SK-N-SH treated with all-trans-retinoic acid at 6 μM for 48 hours (cell line): ENCODE measurements around the gene SMC1B.

Experiments
- ATAC-seq: fragments of 200-7000 bp; cut with Tn5 transposase; 3 replicates; pipeline ENCODE4 v1.9.1; 2020; ENCODE audit warnings: mild to moderate bottlenecking, moderate library complexity
- ARNTL ChIP-seq: fragments of 450-650 bp; formaldehyde crosslinking; IDR thresholded peaks from 2 replicates; pipeline ENCODE4 v1.5.0; 2020; ENCODE audit warnings: low read depth, mild to moderate bottlenecking, moderate library complexity, borderline replicate concordance
- BACH2 ChIP-seq: fragments of 250-450 bp; sonication (Bioruptor Pico); IDR thresholded peaks from 2 replicates; pipeline ENCODE4 v1.9.0; 2021; ENCODE audit warnings: mild to moderate bottlenecking, borderline replicate concordance
- CSDC2 ChIP-seq: fragments of 250-450 bp; sonication (Bioruptor Pico); IDR thresholded peaks from 2 replicates; pipeline ENCODE4 v1.5.0; 2020; ENCODE audit warnings: mild to moderate bottlenecking, moderate library complexity
- ESRRG ChIP-seq: fragments of 250-450 bp; sonication (Bioruptor Pico); IDR thresholded peaks from 2 replicates; pipeline ENCODE4 v1.6.1; 2021; ENCODE audit warnings: mild to moderate bottlenecking
- GLIS3 ChIP-seq: fragments of 250-450 bp; sonication (Bioruptor Pico); IDR thresholded peaks from 2 replicates; pipeline ENCODE4 v1.5.0; 2020; ENCODE audit warnings: mild to moderate bottlenecking, moderate library complexity
- ISL1 ChIP-seq: fragments of 250-450 bp; sonication (Bioruptor Pico); IDR thresholded peaks from 2 replicates; pipeline ENCODE4 v2.1.2; 2022; ENCODE audit warnings: mild to moderate bottlenecking, moderate library complexity
- OSR1 ChIP-seq: fragments of 250-450 bp; sonication (Bioruptor Pico); IDR thresholded peaks from 2 replicates; pipeline ENCODE4 v1.8.0; 2022; ENCODE audit warnings: moderate library complexity, mild to moderate bottlenecking, inconsistent platforms
- PPARA ChIP-seq: fragments of 250-450 bp; sonication (Bioruptor Pico); IDR thresholded peaks from 2 replicates; pipeline ENCODE4 v1.5.0; 2020; ENCODE audit warnings: mild to moderate bottlenecking, borderline replicate concordance
- RARB ChIP-seq: fragments of 250-450 bp; sonication (Bioruptor Pico); IDR thresholded peaks from 2 replicates; pipeline ENCODE4 v1.8.0; 2021; ENCODE audit warnings: mild to moderate bottlenecking, moderate library complexity
- TCF4 ChIP-seq: fragments of 250-450 bp; sonication (Bioruptor Pico); IDR thresholded peaks from 2 replicates; pipeline ENCODE4 v1.8.0; 2021; ENCODE audit warnings: mild to moderate bottlenecking, moderate library complexity, borderline replicate concordance
- TOX ChIP-seq: fragments of 250-450 bp; sonication (Bioruptor Pico); IDR thresholded peaks from 2 replicates; pipeline ENCODE4 v1.8.0; 2021; ENCODE audit warnings: mild to moderate bottlenecking, moderate library complexity, borderline replicate concordance
- ZC3H10 ChIP-seq: fragments of 250-450 bp; sonication (Bioruptor Pico); IDR thresholded peaks from 2 replicates; pipeline ENCODE4 v1.5.1; 2021; ENCODE audit warnings: mild to moderate bottlenecking, moderate library complexity
- ZFP3 ChIP-seq: fragments of 250-450 bp; sonication (Bioruptor Pico); IDR thresholded peaks from 2 replicates; pipeline ENCODE4 v1.5.0; 2020; ENCODE audit warnings: mild to moderate bottlenecking, moderate library complexity
- ZNF565 ChIP-seq: fragments of 450-650 bp; formaldehyde crosslinking; conservative IDR thresholded peaks from 2 replicates; pipeline ENCODE4 v1.5.0; 2020; ENCODE audit warnings: low read depth, mild to moderate bottlenecking, moderate library complexity
- ZNF70 ChIP-seq: fragments of 450-650 bp; formaldehyde crosslinking; IDR thresholded peaks from 2 replicates; pipeline ENCODE4 v1.5.0; 2020; ENCODE audit warnings: mild to moderate bottlenecking, moderate library complexity
- ZNF8 ChIP-seq: fragments of 450-650 bp; formaldehyde crosslinking; IDR thresholded peaks from 2 replicates; pipeline ENCODE4 v1.5.0; 2020; ENCODE audit warnings: mild to moderate bottlenecking, moderate library complexity
- TF ChIP-seq, protein P1 (sequence below): fragments of 250-450 bp; sonication (Bioruptor Pico); IDR thresholded peaks from 2 replicates; pipeline ENCODE4 v1.5.1; 2020; ENCODE audit warnings: low read depth, mild to moderate bottlenecking, moderate library complexity
- TF ChIP-seq, protein P2 (sequence below): fragments of 250-450 bp; sonication (Bioruptor Pico); IDR thresholded peaks from 2 replicates; pipeline ENCODE4 v1.8.0; 2020; ENCODE audit warnings: mild to moderate bottlenecking, moderate library complexity, borderline replicate concordance
- TF ChIP-seq, protein P3 (sequence below): fragments of 250-450 bp; sonication (Bioruptor Pico); IDR thresholded peaks from 2 replicates; pipeline ENCODE4 v1.5.1; 2021; ENCODE audit warnings: mild to moderate bottlenecking, moderate library complexity
- TF ChIP-seq, protein P4 (sequence below): fragments of 250-450 bp; sonication (Bioruptor Pico); IDR thresholded peaks from 2 replicates; pipeline ENCODE4 v1.5.0; 2020; ENCODE audit warnings: mild to moderate bottlenecking, moderate library complexity

The SMC1B gene

DNA sequence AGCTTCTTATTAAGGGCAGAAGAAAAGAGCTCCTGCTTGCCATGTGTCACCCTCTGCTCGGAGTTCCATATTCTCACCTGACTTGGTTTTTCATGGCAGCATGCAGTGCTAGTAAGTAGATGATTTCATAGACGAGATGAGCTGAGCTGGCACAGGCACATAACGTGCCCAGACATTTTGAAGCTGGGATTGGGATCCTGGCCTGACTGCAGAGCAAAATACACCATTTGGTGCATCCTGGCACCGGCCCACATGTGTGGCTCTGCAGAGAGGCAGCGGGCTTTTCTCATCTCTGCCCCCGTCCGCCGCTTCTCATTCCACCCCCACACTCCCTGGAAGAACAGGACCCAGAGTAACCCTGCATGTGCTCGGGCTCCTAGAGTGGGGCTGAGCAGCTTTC, 78.9 kb downstream of the SMC1B start (continued):
- TF ChIP-seq ZC3H10 (CRISPR knock-in tag) (no peak), TCF4 (CRISPR knock-in tag) (no peak), BACH2 (CRISPR knock-in tag) (no peak), CSDC2 (CRISPR knock-in tag) (no peak)
- TF ChIP-seq, protein P1, sequence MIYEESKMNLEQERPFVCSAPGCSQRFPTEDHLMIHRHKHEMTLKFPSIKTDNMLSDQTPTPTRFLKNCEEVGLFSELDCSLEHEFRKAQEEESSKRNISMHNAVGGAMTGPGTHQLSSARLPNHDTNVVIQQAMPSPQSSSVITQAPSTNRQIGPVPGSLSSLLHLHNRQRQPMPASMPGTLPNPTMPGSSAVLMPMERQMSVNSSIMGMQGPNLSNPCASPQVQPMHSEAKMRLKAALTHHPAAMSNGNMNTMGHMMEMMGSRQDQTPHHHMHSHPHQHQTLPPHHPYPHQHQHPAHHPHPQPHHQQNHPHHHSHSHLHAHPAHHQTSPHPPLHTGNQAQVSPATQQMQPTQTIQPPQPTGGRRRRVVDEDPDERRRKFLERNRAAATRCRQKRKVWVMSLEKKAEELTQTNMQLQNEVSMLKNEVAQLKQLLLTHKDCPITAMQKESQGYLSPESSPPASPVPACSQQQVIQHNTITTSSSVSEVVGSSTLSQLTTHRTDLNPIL (CRISPR knock-in tag), result no peak

DNA sequence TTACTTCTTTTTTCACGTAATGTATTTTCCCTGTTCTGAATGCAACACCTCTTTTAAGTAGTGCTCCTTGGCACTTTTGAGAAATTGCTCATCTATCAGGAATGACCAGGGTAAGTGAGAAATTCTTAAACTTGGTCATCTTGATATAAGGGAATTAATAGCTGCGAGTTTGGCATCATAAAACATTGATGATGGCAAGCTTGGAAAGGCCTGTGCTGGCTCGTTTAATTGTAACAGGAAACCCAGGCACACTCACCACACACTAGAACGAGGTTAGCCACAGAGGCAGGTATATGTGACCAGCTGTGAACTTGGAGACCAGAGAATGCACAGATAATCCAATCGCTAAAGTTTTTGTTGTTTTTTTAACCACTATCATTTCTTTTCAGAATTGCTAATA, 79.3 kb downstream of the SMC1B start:
- TF ChIP-seq, protein P2, sequence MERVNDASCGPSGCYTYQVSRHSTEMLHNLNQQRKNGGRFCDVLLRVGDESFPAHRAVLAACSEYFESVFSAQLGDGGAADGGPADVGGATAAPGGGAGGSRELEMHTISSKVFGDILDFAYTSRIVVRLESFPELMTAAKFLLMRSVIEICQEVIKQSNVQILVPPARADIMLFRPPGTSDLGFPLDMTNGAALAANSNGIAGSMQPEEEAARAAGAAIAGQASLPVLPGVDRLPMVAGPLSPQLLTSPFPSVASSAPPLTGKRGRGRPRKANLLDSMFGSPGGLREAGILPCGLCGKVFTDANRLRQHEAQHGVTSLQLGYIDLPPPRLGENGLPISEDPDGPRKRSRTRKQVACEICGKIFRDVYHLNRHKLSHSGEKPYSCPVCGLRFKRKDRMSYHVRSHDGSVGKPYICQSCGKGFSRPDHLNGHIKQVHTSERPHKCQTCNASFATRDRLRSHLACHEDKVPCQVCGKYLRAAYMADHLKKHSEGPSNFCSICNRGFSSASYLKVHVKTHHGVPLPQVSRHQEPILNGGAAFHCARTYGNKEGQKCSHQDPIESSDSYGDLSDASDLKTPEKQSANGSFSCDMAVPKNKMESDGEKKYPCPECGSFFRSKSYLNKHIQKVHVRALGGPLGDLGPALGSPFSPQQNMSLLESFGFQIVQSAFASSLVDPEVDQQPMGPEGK (CRISPR knock-in tag), result no peak
- TF ChIP-seq ESRRG (CRISPR knock-in tag) (no peak), OSR1 (CRISPR knock-in tag) (no peak), TCF4 (CRISPR knock-in tag) (no peak), ZC3H10 (CRISPR knock-in tag) (no peak), ARNTL (CRISPR knock-in tag) (no peak), GLIS3 (CRISPR knock-in tag) (no peak)
- TF ChIP-seq, protein P1 (CRISPR knock-in tag), result no peak
- ATAC-seq, result no peak

DNA sequence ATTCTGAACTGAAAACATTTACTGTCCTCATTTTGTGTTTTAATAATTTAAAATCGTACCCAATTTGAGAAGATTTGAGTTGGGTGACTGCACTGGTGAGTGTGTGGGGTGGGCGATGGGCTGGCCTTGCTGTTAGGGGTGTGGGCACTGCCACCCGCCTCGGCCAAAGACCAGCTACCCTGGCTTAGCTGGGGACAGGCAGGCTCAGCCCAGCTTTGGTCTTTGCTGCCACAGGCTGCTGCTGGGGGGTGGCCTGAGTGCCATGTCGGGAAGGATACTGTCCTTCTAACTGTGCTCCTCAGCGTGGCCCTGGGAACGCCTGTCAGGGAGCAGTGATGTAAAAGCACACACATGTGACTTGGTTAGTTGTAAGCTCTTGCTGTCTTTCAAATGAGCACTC, 81.4 kb downstream of the SMC1B start:
- no peak for TF ChIP-seq TOX (CRISPR knock-in tag)
- TF ChIP-seq, protein P1 (CRISPR knock-in tag), result no peak
- no peak for TF ChIP-seq RARB
- no peak for TF ChIP-seq CSDC2 (CRISPR knock-in tag)
- TF ChIP-seq ESRRG (CRISPR knock-in tag), result no peak
- no peak for TF ChIP-seq ZC3H10 (CRISPR knock-in tag)
- TF ChIP-seq, all 23 proteins: peak for 0
- no peak for ATAC-seq

DNA sequence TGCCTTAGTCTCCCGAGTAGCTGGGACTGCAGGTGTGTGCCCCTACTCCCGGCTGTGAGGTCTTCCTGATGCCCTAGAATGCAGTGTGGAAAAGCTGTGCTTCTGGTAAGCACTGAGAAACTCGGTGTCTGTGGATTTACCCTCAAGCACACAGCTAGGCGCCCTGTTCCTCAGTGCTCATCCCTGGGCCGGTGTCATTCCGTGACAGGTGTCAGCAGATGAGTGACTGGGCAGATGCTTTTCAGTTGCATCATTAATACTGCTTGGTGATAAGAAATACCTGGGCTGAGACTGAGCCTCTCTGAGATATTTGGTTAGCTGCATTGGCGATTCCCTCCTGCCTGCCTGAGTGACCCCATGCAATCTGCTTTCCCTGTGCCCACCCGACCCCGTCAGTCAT, 81.9 kb downstream of the SMC1B start:
- no peak for ATAC-seq
- TF ChIP-seq ZNF565 (CRISPR knock-in tag) (no peak), OSR1 (CRISPR knock-in tag) (no peak), RARB (no peak), CSDC2 (CRISPR knock-in tag) (no peak), ARNTL (CRISPR knock-in tag) (no peak), ZFP3 (CRISPR knock-in tag) (no peak), PPARA (CRISPR knock-in tag) (no peak), ISL1 (CRISPR knock-in tag) (no peak), ZNF8 (CRISPR knock-in tag) (no peak), ZNF70 (no peak), ZC3H10 (CRISPR knock-in tag) (no peak)
- TF ChIP-seq, protein P2 (CRISPR knock-in tag), result no peak
- TF ChIP-seq, protein P3, sequence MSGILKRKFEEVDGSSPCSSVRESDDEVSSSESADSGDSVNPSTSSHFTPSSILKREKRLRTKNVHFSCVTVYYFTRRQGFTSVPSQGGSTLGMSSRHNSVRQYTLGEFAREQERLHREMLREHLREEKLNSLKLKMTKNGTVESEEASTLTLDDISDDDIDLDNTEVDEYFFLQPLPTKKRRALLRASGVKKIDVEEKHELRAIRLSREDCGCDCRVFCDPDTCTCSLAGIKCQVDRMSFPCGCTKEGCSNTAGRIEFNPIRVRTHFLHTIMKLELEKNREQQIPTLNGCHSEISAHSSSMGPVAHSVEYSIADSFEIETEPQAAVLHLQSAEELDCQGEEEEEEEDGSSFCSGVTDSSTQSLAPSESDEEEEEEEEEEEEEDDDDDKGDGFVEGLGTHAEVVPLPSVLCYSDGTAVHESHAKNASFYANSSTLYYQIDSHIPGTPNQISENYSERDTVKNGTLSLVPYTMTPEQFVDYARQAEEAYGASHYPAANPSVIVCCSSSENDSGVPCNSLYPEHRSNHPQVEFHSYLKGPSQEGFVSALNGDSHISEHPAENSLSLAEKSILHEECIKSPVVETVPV (CRISPR knock-in tag), result no peak
- TF ChIP-seq, protein P4, sequence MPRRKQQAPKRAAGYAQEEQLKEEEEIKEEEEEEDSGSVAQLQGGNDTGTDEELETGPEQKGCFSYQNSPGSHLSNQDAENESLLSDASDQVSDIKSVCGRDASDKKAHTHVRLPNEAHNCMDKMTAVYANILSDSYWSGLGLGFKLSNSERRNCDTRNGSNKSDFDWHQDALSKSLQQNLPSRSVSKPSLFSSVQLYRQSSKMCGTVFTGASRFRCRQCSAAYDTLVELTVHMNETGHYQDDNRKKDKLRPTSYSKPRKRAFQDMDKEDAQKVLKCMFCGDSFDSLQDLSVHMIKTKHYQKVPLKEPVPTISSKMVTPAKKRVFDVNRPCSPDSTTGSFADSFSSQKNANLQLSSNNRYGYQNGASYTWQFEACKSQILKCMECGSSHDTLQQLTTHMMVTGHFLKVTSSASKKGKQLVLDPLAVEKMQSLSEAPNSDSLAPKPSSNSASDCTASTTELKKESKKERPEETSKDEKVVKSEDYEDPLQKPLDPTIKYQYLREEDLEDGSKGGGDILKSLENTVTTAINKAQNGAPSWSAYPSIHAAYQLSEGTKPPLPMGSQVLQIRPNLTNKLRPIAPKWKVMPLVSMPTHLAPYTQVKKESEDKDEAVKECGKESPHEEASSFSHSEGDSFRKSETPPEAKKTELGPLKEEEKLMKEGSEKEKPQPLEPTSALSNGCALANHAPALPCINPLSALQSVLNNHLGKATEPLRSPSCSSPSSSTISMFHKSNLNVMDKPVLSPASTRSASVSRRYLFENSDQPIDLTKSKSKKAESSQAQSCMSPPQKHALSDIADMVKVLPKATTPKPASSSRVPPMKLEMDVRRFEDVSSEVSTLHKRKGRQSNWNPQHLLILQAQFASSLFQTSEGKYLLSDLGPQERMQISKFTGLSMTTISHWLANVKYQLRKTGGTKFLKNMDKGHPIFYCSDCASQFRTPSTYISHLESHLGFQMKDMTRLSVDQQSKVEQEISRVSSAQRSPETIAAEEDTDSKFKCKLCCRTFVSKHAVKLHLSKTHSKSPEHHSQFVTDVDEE (CRISPR knock-in tag), result no peak
- TF ChIP-seq, protein P1 (CRISPR knock-in tag), result no peak
